HFFc6 (cell line): ENCODE results near the gene SH3BGRL. TPM values are rescaled to one million over a fixed set of nuclear protein-coding genes. Genes with fewer than 3 reads are reported as not detected.
"Not testable (repeated sequence)": the region's sequence is repeated elsewhere in the genome, so short reads cannot be mapped to it uniquely, and the experiment has no call there.

Experiments used
- DNase-seq: peaks from one replicate; pipeline ENCODE4 v3.0.0-alpha.2; 2018
- H3K27ac Mint-ChIP-seq: 2 replicates; pipeline ENCODE4 v1.8.0; 2020; ENCODE audit warnings: mild to moderate bottlenecking, mixed read lengths
- H3K27me3 Mint-ChIP-seq: 2 replicates; pipeline ENCODE4 v1.8.0; 2021; ENCODE audit warnings: mild to moderate bottlenecking, moderate library complexity, mixed read lengths; ENCODE audit not compliant: insufficient read depth
- H3K36me3 Mint-ChIP-seq: 2 replicates; pipeline ENCODE4 v1.8.0; 2021; ENCODE audit warnings: low read depth, mixed read lengths
- H3K4me1 Mint-ChIP-seq: 2 replicates; pipeline ENCODE4 v1.8.0; 2020; ENCODE audit warnings: low read depth, mixed read lengths
- H3K4me3 Mint-ChIP-seq: 2 replicates; pipeline ENCODE4 v1.8.0; 2020; ENCODE audit warnings: mild to moderate bottlenecking, moderate library complexity, mixed read lengths
- H3K9me3 Mint-ChIP-seq: 2 replicates; pipeline ENCODE4 v1.8.0; 2020; ENCODE audit warnings: mild to moderate bottlenecking, mixed read lengths
- total RNA-seq, 6 experiments: library from RNA; stranded (reverse); fragmentation: NEBNext Ultra II Directional; extraction: Animal tissue kit (Norgen Biotek cat#: 25700); gene quantifications; 2 replicates in 1 of 6; 3 replicates in 5 of 6; pipeline ENCODE4 v1.2.3, GENCODE V29; 2021
- TF ChIP-seq, protein P1 (sequence below): fragments of 200-600 bp; sonication (generic); IDR thresholded peaks from 2 replicates; pipeline ENCODE4 v1.5.0; 2021; ENCODE audit warnings: antibody characterized with exemption, mild to moderate bottlenecking

Gene SH3BGRL
- total RNA-seq, 6 experiments from 2014 or later = 77.8 to 90.3 (median 81.2) TPM

DNA sequence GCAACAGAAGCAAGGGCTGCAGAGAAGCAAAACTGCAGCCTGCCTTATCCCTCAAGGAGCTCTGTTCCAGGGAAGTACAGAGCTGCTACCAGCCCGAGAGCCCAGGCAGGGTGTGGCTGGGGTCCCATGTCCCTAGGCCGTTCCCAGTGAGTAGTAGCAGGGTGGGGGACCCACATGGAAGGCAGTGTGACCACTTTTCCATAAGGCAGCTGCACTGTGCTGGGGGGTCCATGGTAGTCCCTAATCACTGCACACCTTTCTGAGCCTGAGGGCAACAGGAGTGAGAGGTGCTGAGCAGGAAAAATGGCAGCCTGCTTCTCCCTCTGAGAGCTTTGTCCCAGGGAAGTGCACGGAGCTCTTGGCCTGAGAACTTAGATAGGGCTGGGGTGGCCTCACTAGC, 135.9 kb downstream of the SH3BGRL start:
- peaks cover 19% of the 10 kb centered on the region for H3K4me1 Mint-ChIP-seq
- H3K9me3 Mint-ChIP-seq = no peaks in the 10 kb centered on the region
- no peak overlapping the region for H3K27ac Mint-ChIP-seq
- no peak for DNase-seq
- TF ChIP-seq, protein P1, sequence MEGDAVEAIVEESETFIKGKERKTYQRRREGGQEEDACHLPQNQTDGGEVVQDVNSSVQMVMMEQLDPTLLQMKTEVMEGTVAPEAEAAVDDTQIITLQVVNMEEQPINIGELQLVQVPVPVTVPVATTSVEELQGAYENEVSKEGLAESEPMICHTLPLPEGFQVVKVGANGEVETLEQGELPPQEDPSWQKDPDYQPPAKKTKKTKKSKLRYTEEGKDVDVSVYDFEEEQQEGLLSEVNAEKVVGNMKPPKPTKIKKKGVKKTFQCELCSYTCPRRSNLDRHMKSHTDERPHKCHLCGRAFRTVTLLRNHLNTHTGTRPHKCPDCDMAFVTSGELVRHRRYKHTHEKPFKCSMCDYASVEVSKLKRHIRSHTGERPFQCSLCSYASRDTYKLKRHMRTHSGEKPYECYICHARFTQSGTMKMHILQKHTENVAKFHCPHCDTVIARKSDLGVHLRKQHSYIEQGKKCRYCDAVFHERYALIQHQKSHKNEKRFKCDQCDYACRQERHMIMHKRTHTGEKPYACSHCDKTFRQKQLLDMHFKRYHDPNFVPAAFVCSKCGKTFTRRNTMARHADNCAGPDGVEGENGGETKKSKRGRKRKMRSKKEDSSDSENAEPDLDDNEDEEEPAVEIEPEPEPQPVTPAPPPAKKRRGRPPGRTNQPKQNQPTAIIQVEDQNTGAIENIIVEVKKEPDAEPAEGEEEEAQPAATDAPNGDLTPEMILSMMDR = no peak
- peaks cover 3% of the 10 kb centered on the region; the same call in 1 of the 2 replicates for H3K36me3 Mint-ChIP-seq
- no peaks in the 10 kb centered on the region for H3K27me3 Mint-ChIP-seq
- H3K4me3 Mint-ChIP-seq = no peak overlapping the region

DNA sequence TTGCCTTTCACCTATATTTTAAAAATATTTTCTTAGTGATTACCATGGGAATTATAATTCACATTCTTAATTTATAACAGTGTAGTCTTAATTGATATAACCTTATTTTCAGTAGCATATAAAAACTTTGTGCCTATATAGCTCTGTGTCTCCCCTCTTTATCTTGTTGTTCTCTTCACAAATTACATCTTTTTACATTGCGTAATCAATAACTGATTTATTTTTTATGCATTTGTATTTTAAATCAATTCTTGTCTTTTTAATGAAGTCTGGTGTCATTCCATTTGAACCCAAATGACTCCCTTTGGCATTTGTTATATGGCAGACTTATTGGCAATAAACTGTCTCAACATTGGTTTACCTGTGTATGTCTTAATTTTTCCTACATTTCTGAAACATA, 137.0 kb downstream of the SH3BGRL start:
- H3K4me3 Mint-ChIP-seq = no peak overlapping the region
- H3K9me3 Mint-ChIP-seq = no peaks in the 10 kb centered on the region
- peaks cover 10% of the 10 kb centered on the region for H3K4me1 Mint-ChIP-seq
- peaks cover 3% of the 10 kb centered on the region; the same call in 1 of the 2 replicates for H3K36me3 Mint-ChIP-seq
- H3K27ac Mint-ChIP-seq = no peak overlapping the region
- TF ChIP-seq, protein P1 = no peak
- no peak for DNase-seq
- no peaks in the 10 kb centered on the region for H3K27me3 Mint-ChIP-seq

DNA sequence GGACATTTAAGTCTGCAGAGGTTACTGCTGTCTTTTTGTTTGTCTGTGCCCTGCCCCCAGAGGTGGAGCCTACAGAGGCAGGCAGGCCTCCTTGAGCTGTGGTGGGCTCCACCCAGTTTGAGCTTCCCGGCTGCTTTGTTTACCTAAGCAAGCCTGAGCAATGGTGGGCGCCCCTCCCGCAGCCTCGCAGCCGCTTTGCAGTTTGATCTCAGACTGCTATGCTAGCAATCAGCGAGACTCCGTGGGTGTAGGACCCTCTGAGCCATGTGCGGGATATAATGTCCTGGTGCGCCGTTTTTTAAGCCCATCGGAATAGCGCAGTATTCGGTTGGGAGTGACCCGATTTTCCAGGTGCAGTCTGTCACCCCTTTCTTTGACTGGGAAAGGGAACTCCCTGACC, 143.4 kb downstream of the SH3BGRL start:
- H3K36me3 Mint-ChIP-seq, DNase-seq, H3K27ac Mint-ChIP-seq, H3K4me3 Mint-ChIP-seq, H3K9me3 Mint-ChIP-seq, H3K4me1 Mint-ChIP-seq, H3K27me3 Mint-ChIP-seq: not testable (repeated sequence)

Other genes starting within 250 kb of the SH3BGRL start
- gene HMGN5, start 189 bp upstream of the SH3BGRL start, total RNA-seq = 1 to 10 TPM; 1.2 to 2.5 (median 1.9) TPM